Eye (tissue), 1 donor: ENCODE data around the gene TYSND1.
"Not testable (repeated sequence)": the region's sequence is repeated elsewhere in the genome, so short reads cannot be mapped to it uniquely, and the experiment has no call there.

Source experiments
- DNase-seq: peaks from one replicate; pipeline ENCODE4 v3.0.0-alpha.2; 2015

TYSND1 gene

DNA sequence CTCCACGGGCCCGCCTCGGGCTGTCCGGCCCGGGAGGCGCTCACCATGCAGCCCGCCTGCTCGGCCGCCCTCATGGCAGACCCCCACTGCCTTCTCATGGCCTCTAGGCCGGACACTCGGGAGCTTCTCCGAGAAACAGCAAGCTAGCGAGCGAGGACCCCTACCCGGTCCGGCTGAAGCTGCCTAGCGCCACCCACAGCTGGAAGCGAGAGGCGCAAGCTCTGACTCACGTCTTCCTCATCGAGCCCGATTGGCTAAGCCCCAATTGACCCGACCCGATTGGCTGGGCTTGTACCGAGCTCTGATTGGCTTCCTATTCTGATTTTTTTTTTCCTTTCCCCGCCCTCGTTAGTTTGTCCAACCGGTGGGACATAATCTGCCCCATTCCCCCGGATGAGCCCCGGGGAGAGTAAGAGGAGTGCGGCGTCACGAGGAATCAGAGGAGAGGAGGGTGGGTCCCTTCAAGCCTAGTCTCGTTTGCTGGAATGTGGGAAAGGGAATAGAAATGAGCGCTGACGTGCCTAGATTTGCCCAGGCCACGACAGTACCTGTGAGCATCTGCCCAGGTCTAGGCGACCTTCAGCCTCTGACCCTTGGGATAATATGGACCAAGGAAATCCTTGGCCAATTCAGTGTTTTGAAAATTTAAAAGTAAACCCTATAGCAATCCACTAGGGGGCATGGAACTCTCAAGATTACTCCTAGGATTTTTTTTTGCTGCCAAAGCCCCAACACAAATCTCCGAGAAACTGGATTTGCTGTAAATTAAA, at the start of gene TYSND1:
TYSND1 (minus strand) TSS at position 212 of the 770 bp plus-strand sequence; CDS start at position 98, 114 bp downstream.
- DNase-seq: peak; percentile 100

GRCh38 chr10:70193391-70193844, 46.9 kb upstream of the TYSND1 start:
- DNase-seq: no peak

DNA sequence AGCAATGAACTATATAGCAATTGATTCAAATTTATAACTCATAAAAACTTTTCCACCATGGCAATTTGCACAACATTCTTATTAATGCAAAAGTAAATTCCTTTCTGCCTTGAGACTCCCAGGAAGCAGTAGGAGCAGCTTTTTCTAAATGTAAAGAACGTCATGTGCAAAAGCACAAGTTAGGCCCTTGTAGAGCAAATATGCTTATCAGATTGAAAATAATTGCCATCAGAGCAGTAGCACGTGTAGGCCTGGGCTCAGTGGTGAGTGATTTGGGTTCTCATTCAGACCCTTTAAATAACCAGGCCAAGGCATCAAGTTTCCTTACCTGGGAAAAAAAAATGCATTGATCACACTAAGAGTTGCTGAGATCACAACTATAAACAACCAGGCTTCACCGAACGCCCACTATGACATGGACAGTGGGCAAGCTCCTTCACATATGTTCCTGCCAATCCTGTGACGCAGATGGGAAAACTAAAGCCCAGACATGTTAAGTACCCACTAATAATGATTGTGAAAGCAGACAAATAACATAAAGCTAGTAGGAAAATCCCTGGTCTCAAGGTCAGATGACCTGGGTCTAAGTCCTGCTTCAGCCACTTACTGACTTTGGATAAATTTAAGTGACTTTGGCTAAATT, 45.9 kb upstream of the TYSND1 start:
- DNase-seq: no peak

DNA sequence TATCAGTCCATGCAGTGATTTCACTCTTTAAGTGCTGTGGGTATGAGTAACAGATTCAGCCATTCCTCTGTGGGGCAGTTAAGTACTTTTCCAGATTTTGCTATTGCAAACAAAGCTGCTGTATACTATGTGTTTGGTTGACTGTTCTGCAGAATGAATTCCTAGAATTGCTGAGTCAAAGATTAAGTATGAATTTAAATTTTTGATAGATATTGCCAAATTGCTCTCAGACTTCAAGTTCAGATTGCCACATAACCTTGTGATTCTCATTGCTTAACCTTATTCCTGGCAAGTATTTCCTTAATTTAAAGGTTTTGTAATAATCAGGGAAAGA, 45.4 kb upstream of the TYSND1 start:
- peak; percentile 33 for DNase-seq

- DNase-seq: peak; percentile 17
Observed at GRCh38 chr10:70191161-70191971, 44.9 kb upstream of the TYSND1 start.

DNA sequence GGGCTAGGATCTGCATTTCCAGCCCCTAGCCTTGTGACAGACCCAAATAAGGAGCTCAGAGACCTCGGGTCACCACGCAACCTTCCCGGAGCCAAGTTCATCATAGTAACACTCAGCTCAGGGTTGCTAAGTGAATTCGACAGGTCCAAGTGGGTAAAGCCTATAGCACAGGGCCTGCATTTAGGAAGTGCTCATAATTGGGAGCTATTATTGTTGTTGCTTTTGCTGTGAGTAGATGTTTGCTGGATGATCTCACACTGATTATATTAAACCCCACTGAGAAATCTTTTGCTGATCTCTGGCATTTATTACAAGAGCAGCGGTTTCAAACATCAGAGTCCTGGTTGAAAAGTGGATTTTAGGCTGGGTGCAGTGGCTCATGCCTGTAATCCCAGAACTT, 44.1 kb upstream of the TYSND1 start:
- peak; percentile 79 for DNase-seq

DNA sequence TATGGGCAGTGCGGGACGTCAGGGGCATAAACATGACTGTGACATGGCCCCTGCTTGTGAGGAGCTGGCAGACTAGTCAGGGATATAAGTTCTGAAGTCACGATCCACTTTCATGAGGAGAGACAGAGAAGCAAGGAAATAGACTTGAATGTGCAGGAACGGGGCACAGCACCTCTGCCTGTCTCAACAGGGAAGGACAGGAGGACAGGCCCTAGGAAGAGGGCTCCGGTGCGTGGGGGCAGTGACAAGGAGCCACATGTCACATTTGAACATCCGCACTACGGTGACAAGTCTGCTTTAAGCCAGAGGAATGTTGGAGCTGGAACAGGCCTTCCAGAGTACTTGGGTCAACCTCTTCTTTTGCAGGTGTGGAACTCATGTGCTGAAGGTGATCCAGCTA, 43.6 kb upstream of the TYSND1 start:
- DNase-seq: no peak

GRCh38 chr10:70188768-70189167, 42.3 kb upstream of the TYSND1 start:
- no peak for DNase-seq

DNA sequence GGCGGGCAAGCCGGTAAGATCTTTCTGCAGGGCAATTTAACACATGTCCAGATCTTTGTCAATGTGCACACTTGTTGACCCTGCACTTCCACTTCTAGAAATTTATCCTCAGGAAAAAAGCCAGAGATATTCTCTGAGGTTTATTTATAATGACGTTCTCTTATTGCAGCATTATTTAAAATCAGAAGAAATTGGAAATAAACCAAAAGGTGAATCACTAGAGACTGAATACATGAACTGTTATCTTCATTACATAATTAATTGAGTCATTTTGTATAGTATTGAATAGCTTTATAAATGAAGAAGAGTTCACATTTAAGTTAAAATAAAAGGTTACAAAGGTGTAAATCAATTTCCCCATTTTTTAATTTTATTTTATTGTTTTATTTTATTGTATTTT, 40.1 kb upstream of the TYSND1 start:
- DNase-seq: no peak

GRCh38 chr10:70186090-70186489, 39.6 kb upstream of the TYSND1 start:
- DNase-seq: no peak

DNA sequence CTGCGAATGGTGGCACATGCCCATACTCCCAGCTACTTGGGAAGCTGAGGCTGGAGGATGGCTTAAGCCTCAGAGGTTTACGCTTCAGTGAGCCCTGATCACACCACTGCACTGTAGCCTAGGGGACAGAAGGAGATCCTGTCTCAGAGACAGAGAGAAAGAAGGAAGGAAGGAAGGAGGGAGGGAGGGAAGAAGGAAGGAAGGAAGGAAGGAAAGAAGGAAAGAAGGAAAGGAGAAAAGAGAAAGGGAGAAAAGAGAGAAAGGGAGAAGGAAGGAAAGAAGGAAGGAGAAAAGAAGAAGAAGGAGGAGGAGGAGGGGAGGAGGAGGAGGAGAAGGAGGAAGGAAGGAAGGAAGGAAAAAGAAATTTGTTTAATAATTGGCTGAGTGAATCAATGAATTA, 36.8 kb upstream of the TYSND1 start:
- DNase-seq: no peak

DNA sequence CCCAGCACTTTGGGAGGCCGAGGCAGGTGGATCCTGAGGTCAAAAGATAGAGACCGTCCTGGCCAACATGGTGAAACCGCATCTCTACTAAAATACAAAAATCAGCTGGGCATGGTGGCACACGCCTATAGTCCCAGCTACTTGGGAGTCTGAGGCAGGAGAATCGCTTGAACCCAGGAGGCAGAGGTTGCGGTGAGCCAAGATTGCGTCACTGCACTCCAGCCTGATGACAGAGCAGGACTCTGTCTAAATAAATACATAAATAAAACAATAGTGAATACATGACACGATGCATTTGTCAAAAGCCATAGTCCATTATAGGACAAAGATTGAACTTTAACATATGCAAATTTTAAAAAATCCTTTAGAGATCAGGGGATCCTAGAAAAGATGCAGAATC, 32.7 kb upstream of the TYSND1 start:
- not testable (repeated sequence) for DNase-seq

DNA sequence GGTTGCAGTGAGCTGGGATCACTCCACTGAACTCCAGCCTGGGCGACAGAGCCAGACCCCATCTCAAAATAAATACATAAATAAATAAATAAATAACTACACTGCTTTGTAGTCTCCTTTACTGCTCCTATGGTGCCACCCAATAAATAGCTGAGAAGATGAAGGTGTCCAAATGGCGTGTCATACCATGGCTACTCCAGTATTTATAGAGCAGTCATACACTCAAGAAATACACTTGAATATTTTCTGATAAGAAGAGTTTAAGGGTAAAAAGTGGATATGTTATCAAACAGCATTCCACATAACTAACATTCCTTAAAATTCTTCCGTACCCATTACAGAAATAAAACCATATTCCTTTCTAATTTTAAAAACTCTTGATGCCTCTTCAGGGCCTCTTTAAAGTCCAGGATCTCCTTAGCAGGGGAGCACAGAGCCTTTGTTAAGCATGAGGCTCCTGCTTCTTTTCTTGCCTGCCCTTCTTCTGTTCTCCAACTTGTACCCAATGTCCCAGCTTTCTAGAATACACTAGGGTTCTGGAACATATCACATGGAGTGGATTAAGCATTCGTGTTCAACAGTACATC, 31.7 kb upstream of the TYSND1 start:
- no peak for DNase-seq

DNA sequence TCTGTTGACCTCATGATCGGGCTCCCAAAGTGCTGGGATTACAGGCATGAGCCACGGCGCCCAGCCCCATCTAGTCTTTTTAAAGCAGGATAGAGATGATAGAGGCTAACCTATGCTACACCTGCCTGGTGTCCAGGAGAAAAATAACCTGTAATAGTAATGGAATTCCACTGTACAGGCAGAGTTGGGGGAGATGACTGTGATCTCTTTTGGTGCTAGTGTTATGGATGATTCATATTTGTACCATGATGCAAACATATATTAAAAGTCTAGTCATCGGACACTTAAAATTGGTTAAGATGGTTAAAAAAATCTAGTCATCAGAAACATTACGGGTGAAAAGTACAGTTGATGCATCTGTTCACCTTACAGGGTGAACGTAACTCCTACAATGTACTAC, 29.9 kb upstream of the TYSND1 start:
- DNase-seq: no peak

DNA sequence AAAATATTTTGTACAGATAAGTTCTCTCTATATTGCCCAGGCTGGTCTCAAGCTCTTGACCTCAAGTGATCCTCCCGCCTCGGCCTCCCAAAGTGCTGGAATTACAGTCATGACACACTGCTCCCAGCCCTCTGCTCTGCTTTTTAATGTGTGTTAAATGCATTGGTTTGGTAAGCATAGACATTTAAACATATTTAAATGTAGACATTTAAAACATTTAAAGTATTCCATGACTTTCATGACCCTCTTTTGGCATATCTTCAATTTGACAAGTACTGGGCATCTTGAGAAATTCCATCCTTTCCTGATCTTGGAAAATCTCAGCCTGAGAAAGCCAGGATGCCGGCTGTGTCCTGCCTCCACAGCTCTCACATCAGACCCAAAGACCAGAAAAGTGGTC, 29.0 kb upstream of the TYSND1 start:
- no peak for DNase-seq

- peak; percentile 30 for DNase-seq
Observed at GRCh38 chr10:70174058-70174741, 27.7 kb upstream of the TYSND1 start.

GRCh38 chr10:70169649-70170364, 23.3 kb upstream of the TYSND1 start:
- DNase-seq: peak; percentile 69

GRCh38 chr10:70169011-70169410, 22.5 kb upstream of the TYSND1 start:
- DNase-seq: no peak

- DNase-seq: no peak
Observed at GRCh38 chr10:70167246-70167645, 20.7 kb upstream of the TYSND1 start.

DNA sequence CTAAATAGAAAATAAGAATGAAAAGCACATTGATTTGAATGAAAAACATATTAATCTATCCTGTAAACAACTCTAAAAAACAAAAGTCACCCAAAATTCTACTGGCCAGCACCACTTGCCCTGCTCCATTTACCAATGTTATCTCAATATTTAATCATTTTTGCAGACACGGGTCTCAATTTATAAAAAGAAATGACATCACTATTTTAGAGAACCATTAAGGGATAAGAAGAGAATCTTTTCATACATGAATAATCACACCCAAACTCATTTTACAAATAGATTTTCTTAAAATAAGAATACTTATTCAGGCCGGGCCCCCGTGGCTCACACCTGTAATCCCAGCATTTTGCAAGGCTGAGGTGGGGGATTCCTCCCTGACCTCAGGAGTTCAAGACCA, 19.9 kb upstream of the TYSND1 start:
- no peak for DNase-seq

GRCh38 chr10:70164163-70164562, 17.7 kb upstream of the TYSND1 start:
- DNase-seq: no peak

DNA sequence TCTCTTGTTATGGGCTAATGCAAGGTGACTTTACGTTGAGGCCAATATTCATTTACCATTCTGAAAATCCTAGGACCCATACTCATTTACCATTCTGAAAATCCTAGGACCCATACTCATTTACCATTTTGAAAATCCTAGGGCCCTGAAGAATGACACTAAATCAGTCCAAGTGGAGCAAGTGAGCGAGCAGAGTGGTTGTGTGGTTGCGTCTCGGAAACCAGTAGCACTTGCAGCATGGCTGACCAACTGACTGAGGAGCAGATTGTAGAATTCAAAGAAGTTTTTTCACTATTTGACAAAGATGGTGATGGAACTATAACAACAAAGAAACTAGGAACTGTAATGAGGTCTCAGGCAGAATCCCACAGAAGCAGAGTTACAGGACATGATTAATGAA, 16.9 kb upstream of the TYSND1 start:
- no peak for DNase-seq
